H1 (cell line): ENCODE data around the gene PARM1. TPM values are rescaled to one million over a fixed set of nuclear protein-coding genes. Genes with fewer than 3 reads are reported as not detected.

ENCODE experiments used
- CTCF ChIA-PET: fragments of 300-600 bp; sonication (Branson Sonifier 250); formaldehyde crosslinking; loops from one replicate; lab custom pipeline; 2021; ENCODE audit not compliant: partially characterized antibody; lab: Charles Lee
- POLR2A ChIA-PET: fragments of 300-600 bp; sonication (Branson Sonifier 250); formaldehyde crosslinking; loops from one replicate; lab custom pipeline; 2021; ENCODE audit warnings: inconsistent platforms; ENCODE audit not compliant: partially characterized antibody; lab: Charles Lee
- DNase-seq, 2 experiments: peaks; one replicate each; pipeline versions ENCODE4 v3.0.0 to v3.0.0-alpha.2; 2010 to 2022; ENCODE audit warnings: low spot score in 2 of 2, low read depth in 1 of 2, mixed read lengths in 1 of 2
- FAIRE-seq: peaks from 2 replicates; lab custom pipeline; 2011; peaks lifted over from hg19 to GRCh38; lab: Jason Lieb, UNC
- H2AFZ ChIP-seq: 2 replicates; pipeline ENCODE4 v1.8.1; 2012; ENCODE audit warnings: low read length, inconsistent platforms
- H2AK5ac ChIP-seq: 2 replicates; pipeline ENCODE4 v1.6.1; 2013; ENCODE audit warnings: low read depth, low read length
- H2BK120ac ChIP-seq: replicated peaks from 2 replicates; pipeline ENCODE3; 2013; ENCODE audit warnings: low read depth, low read length, inconsistent platforms
- H2BK12ac ChIP-seq: 2 replicates; pipeline ENCODE4 v1.6.1; 2013; ENCODE audit warnings: low read depth, low read length
- H2BK15ac ChIP-seq: 2 replicates; pipeline ENCODE4 v1.6.1; 2013; ENCODE audit warnings: low read length
- H2BK20ac ChIP-seq: 2 replicates; pipeline ENCODE4 v1.6.1; 2013; ENCODE audit warnings: low read length
- H2BK5ac ChIP-seq: 2 replicates; pipeline ENCODE4 v1.6.1; 2013; ENCODE audit warnings: low read depth, low read length
- H3K14ac ChIP-seq: 2 replicates; pipeline ENCODE4 v1.6.1; 2013; ENCODE audit warnings: inconsistent platforms; ENCODE audit not compliant: insufficient read length
- H3K18ac ChIP-seq: 2 replicates; pipeline ENCODE4 v1.6.1; 2013; ENCODE audit warnings: low read length; ENCODE audit errors: extremely low read depth
- H3K23ac ChIP-seq: 2 replicates; pipeline ENCODE4 v1.6.1; 2013; ENCODE audit warnings: inconsistent platforms; ENCODE audit not compliant: insufficient read length
- H3K23me2 ChIP-seq: 2 replicates; pipeline ENCODE4 v1.6.1; 2013; ENCODE audit warnings: low read depth, low read length
- H3K27ac ChIP-seq: 2 replicates; pipeline ENCODE4 v1.6.1; 2011; ENCODE audit warnings: low read depth, low read length, inconsistent platforms
- H3K27me3 ChIP-seq, 4 experiments: replicated peaks in 1 of 4; 1 replicate in 1 of 4; 2 replicates in 3 of 4; pipeline versions ENCODE4 v1.6.1 to v1.8.1; 2011 to 2013; ENCODE audit warnings: low read length in 3 of 4, mild to moderate bottlenecking in 3 of 4, inconsistent platforms in 2 of 4, mixed read lengths in 2 of 4, moderate library complexity in 1 of 4; ENCODE audit not compliant: control insufficient read depth in 3 of 4, insufficient read depth in 3 of 4; ENCODE audit errors: extremely low read depth in 1 of 4
- H3K36me3 ChIP-seq, 4 experiments: 2 replicates each; pipeline versions ENCODE4 v1.6.1 to v1.8.1; 2011 to 2013; ENCODE audit warnings: mild to moderate bottlenecking in 4 of 4, low read length in 3 of 4, moderate library complexity in 2 of 4, control low read depth in 1 of 4, inconsistent platforms in 1 of 4; ENCODE audit not compliant: insufficient read depth in 4 of 4, control insufficient read depth in 2 of 4
- H3K4ac ChIP-seq: replicated peaks from 2 replicates; pipeline ENCODE3; 2013; ENCODE audit warnings: low read length, low read depth, mixed read lengths, inconsistent platforms; ENCODE audit not compliant: insufficient read length
- H3K4me1 ChIP-seq, 4 experiments: replicated peaks in 1 of 4; 1 replicate in 1 of 4; 2 replicates in 3 of 4; pipeline versions ENCODE4 v1.6.1 to v1.8.1; 2011 to 2013; ENCODE audit warnings: low read length in 3 of 4, inconsistent platforms in 2 of 4, mixed read lengths in 1 of 4; ENCODE audit not compliant: insufficient read depth in 4 of 4, control insufficient read depth in 3 of 4
- H3K4me2 ChIP-seq, 2 experiments: 2 replicates each; pipeline versions ENCODE4 v1.6.1 to v1.8.1; 2011 to 2013; ENCODE audit warnings: low read depth in 2 of 2, low read length in 2 of 2, control low read depth in 1 of 2, inconsistent platforms in 1 of 2, mild to moderate bottlenecking in 1 of 2; ENCODE audit not compliant: insufficient read depth in 1 of 2
- H3K4me3 ChIP-seq, 4 experiments: fragments of 200-600, 300-600 bp in 1 of 4; sonication (generic), shearing (Covaris generic), sonication (Bioruptor Twin) in 1 of 4; 2 replicates each; pipeline versions ENCODE4 v1.5.1 to v1.8.1; 2011 to 2016; ENCODE audit warnings: low read length in 4 of 4, low read depth in 3 of 4, control low read depth in 2 of 4, inconsistent platforms in 2 of 4, mild to moderate bottlenecking in 2 of 4, mixed read lengths in 1 of 4, moderate library complexity in 1 of 4; ENCODE audit not compliant: insufficient read depth in 2 of 4; ENCODE audit errors: extremely low read depth in 1 of 4
- H3K56ac ChIP-seq: replicated peaks from 2 replicates; pipeline ENCODE3; 2013; ENCODE audit warnings: low read depth, mild to moderate bottlenecking, mixed read lengths, low read length, inconsistent platforms; ENCODE audit not compliant: insufficient read length
- H3K79me1 ChIP-seq: 2 replicates; pipeline ENCODE4 v1.6.1; 2013; ENCODE audit warnings: low read depth, low read length, control low read depth
- H3K79me2 ChIP-seq, 2 experiments: 2 replicates each; pipeline versions ENCODE4 v1.6.1 to v1.8.1; 2012 to 2013; ENCODE audit warnings: low read length in 2 of 2, mild to moderate bottlenecking in 2 of 2, inconsistent platforms in 1 of 2; ENCODE audit not compliant: insufficient read depth in 2 of 2, control insufficient read depth in 1 of 2
- H3K9ac ChIP-seq, 4 experiments: replicated peaks in 1 of 4; 1 replicate in 1 of 4; 2 replicates in 3 of 4; pipeline versions ENCODE4 v1.6.1 to v1.8.1; 2011 to 2013; ENCODE audit warnings: low read depth in 3 of 4, low read length in 3 of 4, control low read depth in 2 of 4, mild to moderate bottlenecking in 2 of 4, moderate library complexity in 2 of 4, inconsistent platforms in 1 of 4; ENCODE audit errors: extremely low read depth in 1 of 4
- H3K9me3 ChIP-seq, 2 experiments: 2 replicates each; pipeline versions ENCODE4 v1.6.1 to v1.8.1; 2012 to 2013; ENCODE audit warnings: mild to moderate bottlenecking in 2 of 2, moderate library complexity in 2 of 2, control low read depth in 1 of 2, inconsistent platforms in 1 of 2, low read depth in 1 of 2, low read length in 1 of 2, mixed read lengths in 1 of 2; ENCODE audit not compliant: insufficient read depth in 2 of 2
- H4K20me1 ChIP-seq, 2 experiments: replicated peaks in 1 of 2; 2 replicates each; pipeline versions ENCODE3 to v1.8.1; 2011 to 2013; ENCODE audit warnings: inconsistent platforms in 2 of 2, low read length in 2 of 2, mild to moderate bottlenecking in 1 of 2; ENCODE audit not compliant: insufficient read depth in 2 of 2, control insufficient read depth in 1 of 2
- H4K5ac ChIP-seq: 2 replicates; pipeline ENCODE4 v1.6.1; 2013; ENCODE audit warnings: low read length, low read depth, mixed read lengths, inconsistent platforms; ENCODE audit not compliant: insufficient read length
- H4K8ac ChIP-seq: 2 replicates; pipeline ENCODE4 v1.8.0; 2013; ENCODE audit warnings: mild to moderate bottlenecking, moderate library complexity, low read length, inconsistent platforms; ENCODE audit not compliant: insufficient read depth; ENCODE audit errors: extremely low read depth
- H4K91ac ChIP-seq: replicated peaks from 2 replicates; pipeline ENCODE3; 2013; ENCODE audit warnings: low read length, mixed read lengths, inconsistent platforms; ENCODE audit not compliant: insufficient read length
- ASH2L ChIP-seq: fragments of 200-600, 300-600 bp; sonication (generic); IDR thresholded peaks from one replicate; pipeline ENCODE4 v1.7.1; 2017; ENCODE audit warnings: low read length
- HDAC2 ChIP-seq, 2 experiments: fragments of 300-600 bp in 1 of 2; sonication (generic) in 1 of 2; IDR thresholded peaks; 2 replicates each; pipeline ENCODE4 v1.6.1; 2011 to 2012; ENCODE audit warnings: low read depth in 2 of 2, low read length in 2 of 2, mild to moderate bottlenecking in 2 of 2, moderate library complexity in 2 of 2, borderline replicate concordance in 1 of 2, inconsistent platforms in 1 of 2
- KDM4A ChIP-seq: IDR thresholded peaks from one replicate; pipeline ENCODE4 v1.7.1; 2012; ENCODE audit warnings: low read depth, mild to moderate bottlenecking, moderate library complexity, low read length, inconsistent platforms; ENCODE audit not compliant: severe bottlenecking
- POLR2A ChIP-seq, 2 experiments: IDR thresholded peaks; 1 replicate in 1 of 2; 2 replicates in 1 of 2; pipeline ENCODE4 v1.6.1; 2011; ENCODE audit warnings: low read depth in 2 of 2, low read length in 2 of 2, mild to moderate bottlenecking in 2 of 2; ENCODE audit errors: control extremely low read depth in 1 of 2
- RXRA ChIP-seq: IDR thresholded peaks from 2 replicates; pipeline ENCODE4 v1.6.1; 2011; ENCODE audit warnings: low read depth, mild to moderate bottlenecking, low read length, moderate library complexity; ENCODE audit not compliant: insufficient read depth
- SAP30 ChIP-seq: fragments of 300-600 bp; sonication (generic); IDR thresholded peaks from 2 replicates; pipeline ENCODE4 v1.7.1; 2012; ENCODE audit warnings: low read length, moderate library complexity, mild to moderate bottlenecking, inconsistent platforms; ENCODE audit not compliant: insufficient read depth, insufficient replicate concordance
- SIRT6 ChIP-seq: IDR thresholded peaks from one replicate; pipeline ENCODE4 v1.7.1; 2012; ENCODE audit warnings: low read length, inconsistent platforms
- YY1 ChIP-seq: IDR thresholded peaks from 2 replicates; pipeline ENCODE4 v1.6.1; 2011; ENCODE audit warnings: low read depth, mild to moderate bottlenecking, low read length
- WGBS, 2 experiments: shearing (Covaris generic) in 1 of 2; methylation state at CpG; one replicate each; pipeline versions ENCODE4 v1.1.6 to v1.1.7; 2013 to 2015; ENCODE audit warnings: low lambda C conversion rate in 2 of 2, mixed read lengths in 2 of 2, inconsistent platforms in 1 of 2, low coverage in 1 of 2, missing lambda C conversion rate in 1 of 2; ENCODE audit not compliant: insufficient replicate concordance in 2 of 2, insufficient coverage in 1 of 2, insufficient read length in 1 of 2; ENCODE audit errors: extremely low coverage in 1 of 2, missing lambda C conversion rate in 1 of 2; 5-methylcytosine and 5-hydroxymethylcytosine counted together
- polyA plus RNA-seq, 7 experiments: library from polyadenylated mRNA; depleted of rRNA in 3 of 7; stranded (reverse) in 5 of 7; unstranded in 2 of 7; fragments of >200 nt in 5 of 7; fragments of 200-250 nt in 2 of 7; gene quantifications; 1 replicate in 5 of 7; 2 replicates in 1 of 7; 4 replicates in 1 of 7; pipeline versions ENCODE4 v1.2.1 to v1.2.3, GENCODE V29; 2011 to 2013; ENCODE audit warnings: missing spikeins in 2 of 7, mixed read lengths in 2 of 7
- total RNA-seq: library from RNA; stranded (reverse); fragmentation: NEBNext Ultra II Directional; extraction: Animal tissue kit (Norgen Biotek cat#: 25700); gene quantifications from 2 replicates; pipeline ENCODE4 v1.2.1, GENCODE V29; 2021

Gene PARM1
- total and polyA plus RNA-seq, 2 of the 8 experiments (the other 6 are each of a cell fraction or from before 2014, with no cell fraction given): 2.0 to 5.3 TPM

DNA sequence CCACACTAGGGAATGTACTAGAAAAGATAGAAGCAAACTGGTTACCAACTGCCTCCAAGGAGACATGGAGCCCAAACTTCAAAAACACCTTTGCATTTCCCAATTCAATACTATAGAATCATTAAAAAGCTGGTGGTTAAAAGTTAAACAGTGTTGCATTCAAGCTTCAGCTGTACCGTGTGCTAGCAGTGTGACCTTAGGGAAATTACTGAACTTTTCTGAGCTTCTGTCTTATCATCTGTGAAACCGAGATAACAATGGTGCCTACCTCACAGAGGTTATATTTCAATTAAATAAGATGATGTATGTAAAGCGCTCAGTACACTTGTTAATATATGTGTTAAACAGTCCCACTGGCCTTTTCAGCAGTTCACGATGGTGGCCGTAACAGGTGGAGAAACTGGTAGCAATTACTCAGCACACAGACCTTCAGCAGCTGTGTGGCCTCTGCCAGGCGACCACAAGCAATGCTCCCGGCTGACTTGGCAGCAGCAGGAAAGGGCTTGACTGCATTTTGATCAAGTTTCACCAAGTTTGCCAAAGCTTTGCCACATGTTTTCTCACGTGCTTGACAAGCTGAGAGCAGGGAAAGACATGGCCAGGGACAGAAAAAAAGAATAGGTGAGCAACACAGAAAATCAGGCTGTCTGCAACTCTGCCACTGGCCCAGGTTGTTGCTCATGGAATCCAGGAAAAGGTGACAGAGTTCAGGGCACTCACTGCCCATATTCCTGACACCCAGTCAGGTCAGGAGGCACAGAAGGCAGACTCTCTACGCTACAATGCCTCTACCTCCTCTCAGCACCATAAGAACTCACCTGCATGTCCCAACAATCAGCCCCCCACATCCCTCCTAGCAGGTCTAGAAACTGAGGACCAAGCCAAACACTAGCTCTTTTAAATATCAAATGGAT lies 72.1 kb downstream of the PARM1 start:
- H3K79me2 ChIP-seq: no peaks in the 10 kb centered on the region
- no peak overlapping the region for H2AFZ ChIP-seq
- H3K9ac ChIP-seq: no peak overlapping the region
- DNase-seq: no peak
- FAIRE-seq: no peak
- H3K18ac ChIP-seq: no peak overlapping the region
- no peak overlapping the region for H3K4ac ChIP-seq
- no peak overlapping the region for H2BK20ac ChIP-seq
- H4K5ac ChIP-seq: no peak overlapping the region
- H3K27ac ChIP-seq: no peak overlapping the region
- ChIA-PET POLR2A (no interaction called here), CTCF (interaction anchor here (0.7 to 1.5 kb wide), 2 partner anchors 13 to 35 kb away, joined by 3 to 4 read pairs; no protein-coding TSS in a partner anchor)
- peaks cover 0 to 4% (median 0%) of the 10 kb centered on the region in 4 experiments; a peak in 1 of 7 replicates for H3K4me1 ChIP-seq
- no peaks in the 10 kb centered on the region for H3K36me3 ChIP-seq
- H4K91ac ChIP-seq: no peak overlapping the region
- H2BK120ac ChIP-seq: no peak overlapping the region
- no peaks in the 10 kb centered on the region for H3K23me2 ChIP-seq
- no peak overlapping the region for H4K8ac ChIP-seq
- H3K9me3 ChIP-seq: peaks cover 0 to 4% of the 10 kb centered on the region in 2 experiments; a peak in 2 of 4 replicates
- H4K20me1 ChIP-seq: no peaks in the 10 kb centered on the region
- H2BK12ac ChIP-seq: no peak overlapping the region
- no peak overlapping the region for H2BK15ac ChIP-seq
- no peak overlapping the region for H3K56ac ChIP-seq
- WGBS, 2 experiments: 88% methylated on average over 9 of the region's 9 CpGs; no CpG with 5 or more reads in 1 of the 2 experiments
- H3K79me1 ChIP-seq: no peaks in the 10 kb centered on the region
- H3K14ac ChIP-seq: no peak overlapping the region
- no peak overlapping the region; the same call in 1 of the 2 replicates for H2AK5ac ChIP-seq
- H3K27me3 ChIP-seq: peaks cover 0 to 2% (median 0%) of the 10 kb centered on the region in 4 experiments; a peak in 1 of 7 replicates
- TF ChIP-seq YY1: no peak
- no peak for TF ChIP-seq SAP30
- TF ChIP-seq HDAC2 (IDR thresholded peaks at IDR 0.05; ENCODE audit: borderline replicate concordance in 1 of 2, low read depth in 2 of 2, low read length in 2 of 2): no peak
- no peak for TF ChIP-seq RXRA
- TF ChIP-seq ASH2L: no peak
- TF ChIP-seq POLR2A (IDR thresholded peaks at IDR 0.05; ENCODE audit: control extremely low read depth in 1 of 2, low read depth in 2 of 2, low read length in 2 of 2): no peak
- TF ChIP-seq SIRT6: no peak
- TF ChIP-seq KDM4A: no peak
- H3K4me3 ChIP-seq: no peak overlapping the region
- H3K4me2 ChIP-seq: no peak overlapping the region
- H3K23ac ChIP-seq: no peak overlapping the region
- H2BK5ac ChIP-seq: no peak overlapping the region
